ENCODE results near the gene SIPA1L3.
A peak's percentile ranks its signal among the peaks of the same experiment; 100 is the strongest.
"Not testable (repeated sequence)": the region's sequence is repeated elsewhere in the genome, so short reads cannot be mapped to it uniquely, and the experiment has no call there.

Gene SIPA1L3

GRCh38 chr19:37909661-37910199, 2.7 kb downstream of the SIPA1L3 start:
- Histone ChIP-seq H4K20me1 (peaks cover 39% of the 10 kb centered on the region), H3K4me2 (no peak overlapping the region), H3K27me3 (no peaks in the 10 kb centered on the region), H3K27ac (no peak overlapping the region), H3K36me3 (no peaks in the 10 kb centered on the region), H3K4me1 (peaks cover 67% of the 10 kb centered on the region), H3K9me3 (no peaks in the 10 kb centered on the region), H3K4me3 (no peak overlapping the region), H3K9ac (no peak overlapping the region)
- no peak for TF ChIP-seq Cebpa-rat (IDR thresholded peaks at IDR 0.05)

GRCh38 chr19:37914908-37915307, 7.9 kb downstream of the SIPA1L3 start:
- Histone ChIP-seq H4K20me1 (peaks cover 45% of the 10 kb centered on the region), H3K4me3 (no peak overlapping the region), H3K36me3 (peaks cover 21% of the 10 kb centered on the region; the same call in 1 of the 2 replicates), H3K4me1 (peaks cover 61% of the 10 kb centered on the region), H3K9ac (no peak overlapping the region), H3K27me3 (no peaks in the 10 kb centered on the region), H3K4me2 (peak overlapping the region; percentile 80), H3K27ac (peak overlapping the region; percentile 33; the same call in 1 of the 2 replicates), H3K9me3 (no peaks in the 10 kb centered on the region)
- TF ChIP-seq Cebpa-rat (IDR thresholded peaks at IDR 0.05): no peak

GRCh38 chr19:37920591-37921450, 13.8 kb downstream of the SIPA1L3 start:
- peak overlapping the region; percentile 73 for H3K4me2 ChIP-seq

GRCh38 chr19:37924573-37924972, 17.6 kb downstream of the SIPA1L3 start:
- H3K4me1 ChIP-seq: peaks cover 74% of the 10 kb centered on the region

More at GRCh38 chr19:37920591-37921450, 13.8 kb downstream of the SIPA1L3 start:
- Histone ChIP-seq H4K20me1 (peaks cover 9% of the 10 kb centered on the region; the same call in 1 of the 2 replicates), H3K9me3 (no peaks in the 10 kb centered on the region), H3K4me3 (peak overlapping the region; percentile 31; the same call in 1 of the 2 replicates), H3K27me3 (no peaks in the 10 kb centered on the region), H3K4me1 (peaks cover 53% of the 10 kb centered on the region), H3K27ac (peak overlapping the region; percentile 57), H3K9ac (peak overlapping the region; percentile 38), H3K36me3 (peaks cover 29% of the 10 kb centered on the region; the same call in 1 of the 2 replicates)
- no peak for TF ChIP-seq Cebpa-rat (IDR thresholded peaks at IDR 0.05)

GRCh38 chr19:37925212-37925611, 18.2 kb downstream of the SIPA1L3 start:
- Histone ChIP-seq H3K36me3 (peaks cover 9% of the 10 kb centered on the region; the same call in 1 of the 2 replicates), H4K20me1 (no peaks in the 10 kb centered on the region), H3K4me2 (no peak overlapping the region), H3K27ac (no peak overlapping the region), H3K9me3 (no peaks in the 10 kb centered on the region), H3K4me1 (peaks cover 78% of the 10 kb centered on the region), H3K4me3 (no peak overlapping the region), H3K27me3 (no peaks in the 10 kb centered on the region), H3K9ac (no peak overlapping the region)
- no peak for TF ChIP-seq Cebpa-rat (IDR thresholded peaks at IDR 0.05)

More at GRCh38 chr19:37924573-37924972, 17.6 kb downstream of the SIPA1L3 start:
- not testable (repeated sequence) for H3K36me3 ChIP-seq, H3K9me3 ChIP-seq, H3K4me2 ChIP-seq, H3K27ac ChIP-seq, H4K20me1 ChIP-seq, H3K27me3 ChIP-seq, H3K4me3 ChIP-seq, H3K9ac ChIP-seq

- Histone ChIP-seq H3K9ac (no peak overlapping the region), H3K36me3 (peaks cover 9% of the 10 kb centered on the region; the same call in 1 of the 2 replicates), H4K20me1 (no peaks in the 10 kb centered on the region), H3K9me3 (no peaks in the 10 kb centered on the region), H3K4me2 (no peak overlapping the region), H3K4me3 (no peak overlapping the region), H3K4me1 (peaks cover 78% of the 10 kb centered on the region), H3K27ac (no peak overlapping the region), H3K27me3 (no peaks in the 10 kb centered on the region)
- no peak for TF ChIP-seq Cebpa-rat (IDR thresholded peaks at IDR 0.05)
These were observed 19.2 kb downstream of the SIPA1L3 start for GRCh38 chr19:37926255-37926654.

- Histone ChIP-seq H3K9me3 (no peaks in the 10 kb centered on the region), H3K9ac (no peak overlapping the region), H3K4me3 (no peak overlapping the region), H3K4me2 (no peak overlapping the region), H3K27me3 (no peaks in the 10 kb centered on the region), H3K4me1 (peaks cover 78% of the 10 kb centered on the region), H3K36me3 (peaks cover 9% of the 10 kb centered on the region; the same call in 1 of the 2 replicates), H3K27ac (no peak overlapping the region), H4K20me1 (no peaks in the 10 kb centered on the region)
- TF ChIP-seq Cebpa-rat (IDR thresholded peaks at IDR 0.05): no peak
These were observed 19.7 kb downstream of the SIPA1L3 start for GRCh38 chr19:37926711-37927110.

GRCh38 chr19:37928527-37929286, 21.7 kb downstream of the SIPA1L3 start:
- Histone ChIP-seq H3K9ac (peak overlapping the region; percentile 7), H3K4me2 (peak overlapping the region; percentile 83), H3K4me3 (no peak overlapping the region), H3K9me3 (no peaks in the 10 kb centered on the region), H3K4me1 (peaks cover 78% of the 10 kb centered on the region), H3K36me3 (no peaks in the 10 kb centered on the region; the same call in 1 of the 2 replicates), H3K27me3 (no peaks in the 10 kb centered on the region), H4K20me1 (no peaks in the 10 kb centered on the region; the same call in 1 of the 2 replicates), H3K27ac (peak overlapping the region; percentile 70)
- TF ChIP-seq Cebpa-rat (IDR thresholded peaks at IDR 0.05): no peak

GRCh38 chr19:37929355-37929923, 22.4 kb downstream of the SIPA1L3 start:
- H3K9ac ChIP-seq: no peak overlapping the region
- no peaks in the 10 kb centered on the region; the same call in 1 of the 2 replicates for H4K20me1 ChIP-seq
- peaks cover 82% of the 10 kb centered on the region for H3K4me1 ChIP-seq
- no peak overlapping the region for H3K4me3 ChIP-seq
- H3K9me3 ChIP-seq: no peaks in the 10 kb centered on the region
- TF ChIP-seq Cebpa-rat (IDR thresholded peaks at IDR 0.05): no peak
- H3K36me3 ChIP-seq: peaks cover 2% of the 10 kb centered on the region
- peak overlapping the region; percentile 83 for H3K4me2 ChIP-seq
- no peaks in the 10 kb centered on the region for H3K27me3 ChIP-seq
- no peak overlapping the region for H3K27ac ChIP-seq

All from BLaER1 (cell line).